ENCODE results near the gene COA7.
"Not testable (repeated sequence)": the region's sequence is repeated elsewhere in the genome, so short reads cannot be mapped to it uniquely, and the experiment has no call there.

Gene COA7

GRCh38 chr1:52726265-52727113, 28.3 kb upstream of the COA7 start, which contains the start of gene ZYG11B:
Gene ZYG11B, plus strand, starts transcription at chr1:52726453. Its CDS starts 201 bp downstream, at chr1:52726654.
- Histone ChIP-seq H3K9me3 (ENCODE audit: control insufficient read depth, low read length) (no peaks in the 10 kb centered on the region), H3K4me1 (ENCODE audit: control insufficient read depth, insufficient read depth, low read length) (no peaks in the 10 kb centered on the region), H3K9ac (ENCODE audit: low read length) (peak within 1 kb of the TSS; percentile 98), H3K36me3 (ENCODE audit: control insufficient read depth, insufficient read depth, low read length) (no peaks in the 10 kb centered on the region), H3K4me3 (ENCODE audit: low read length) (peak within 1 kb of the TSS; percentile 74), H3K27me3 (ENCODE audit: control insufficient read depth, insufficient read depth, low read length) (no peaks in the 10 kb centered on the region)

- H3K9me3 ChIP-seq (ENCODE audit: control insufficient read depth, low read length), result no peaks in the 10 kb centered on the region
- no peaks in the 10 kb centered on the region for H3K27me3 ChIP-seq (ENCODE audit: control insufficient read depth, insufficient read depth, low read length)
- no peaks in the 10 kb centered on the region for H3K36me3 ChIP-seq (ENCODE audit: control insufficient read depth, insufficient read depth, low read length)
- H3K4me1 ChIP-seq (ENCODE audit: control insufficient read depth, insufficient read depth, low read length), result no peaks in the 10 kb centered on the region
- peak overlapping the region; percentile 43 for H3K9ac ChIP-seq (ENCODE audit: low read length)
- peak overlapping the region; percentile 36 for H3K4me3 ChIP-seq (ENCODE audit: low read length)
Measured at GRCh38 chr1:52725903-52726264, 27.7 kb upstream of the COA7 start.

GRCh38 chr1:52723260-52723659, 25.1 kb upstream of the COA7 start:
- Histone ChIP-seq H3K4me1 (ENCODE audit: control insufficient read depth, insufficient read depth, low read length) (no peaks in the 10 kb centered on the region), H3K27me3 (ENCODE audit: control insufficient read depth, insufficient read depth, low read length) (no peaks in the 10 kb centered on the region), H3K9me3 (ENCODE audit: control insufficient read depth, low read length) (no peaks in the 10 kb centered on the region), H3K36me3 (ENCODE audit: control insufficient read depth, insufficient read depth, low read length) (no peaks in the 10 kb centered on the region), H3K4me3 (ENCODE audit: low read length) (no peak overlapping the region), H3K9ac (ENCODE audit: low read length) (no peak overlapping the region)

- not testable (repeated sequence) for H3K4me3 ChIP-seq (ENCODE audit: low read length); H3K9me3 ChIP-seq (ENCODE audit: control insufficient read depth, low read length); H3K9ac ChIP-seq (ENCODE audit: low read length); H3K4me1 ChIP-seq (ENCODE audit: control insufficient read depth, insufficient read depth, low read length); H3K27me3 ChIP-seq (ENCODE audit: control insufficient read depth, insufficient read depth, low read length); H3K36me3 ChIP-seq (ENCODE audit: control insufficient read depth, insufficient read depth, low read length)
Measured at GRCh38 chr1:52715296-52715695, 17.1 kb upstream of the COA7 start.

- no peaks in the 10 kb centered on the region for H3K36me3 ChIP-seq (ENCODE audit: control insufficient read depth, insufficient read depth, low read length)
- no peak overlapping the region for H3K4me3 ChIP-seq (ENCODE audit: low read length)
- no peak overlapping the region for H3K9ac ChIP-seq (ENCODE audit: low read length)
- no peaks in the 10 kb centered on the region for H3K4me1 ChIP-seq (ENCODE audit: control insufficient read depth, insufficient read depth, low read length)
- no peaks in the 10 kb centered on the region for H3K27me3 ChIP-seq (ENCODE audit: control insufficient read depth, insufficient read depth, low read length)
- no peaks in the 10 kb centered on the region for H3K9me3 ChIP-seq (ENCODE audit: control insufficient read depth, low read length)
Measured at GRCh38 chr1:52713590-52713989, 15.4 kb upstream of the COA7 start.

- Histone ChIP-seq H3K9me3 (ENCODE audit: control insufficient read depth, low read length) (no peaks in the 10 kb centered on the region), H3K4me1 (ENCODE audit: control insufficient read depth, insufficient read depth, low read length) (peaks cover 8% of the 10 kb centered on the region), H3K9ac (ENCODE audit: low read length) (no peak overlapping the region), H3K27me3 (ENCODE audit: control insufficient read depth, insufficient read depth, low read length) (no peaks in the 10 kb centered on the region), H3K4me3 (ENCODE audit: low read length) (no peak overlapping the region), H3K36me3 (ENCODE audit: control insufficient read depth, insufficient read depth, low read length) (no peaks in the 10 kb centered on the region)
Measured at GRCh38 chr1:52709016-52709415, 10.9 kb upstream of the COA7 start.

- H3K27me3 ChIP-seq (ENCODE audit: control insufficient read depth, insufficient read depth, low read length), result no peaks in the 10 kb centered on the region
- no peak overlapping the region for H3K9ac ChIP-seq (ENCODE audit: low read length)
- no peaks in the 10 kb centered on the region for H3K36me3 ChIP-seq (ENCODE audit: control insufficient read depth, insufficient read depth, low read length)
- no peaks in the 10 kb centered on the region for H3K9me3 ChIP-seq (ENCODE audit: control insufficient read depth, low read length)
- H3K4me3 ChIP-seq (ENCODE audit: low read length), result no peak overlapping the region
- peaks cover 13% of the 10 kb centered on the region for H3K4me1 ChIP-seq (ENCODE audit: control insufficient read depth, insufficient read depth, low read length)
Measured at GRCh38 chr1:52707927-52708655, 9.9 kb upstream of the COA7 start.

- Histone ChIP-seq H3K4me1 (ENCODE audit: control insufficient read depth, insufficient read depth, low read length) (peaks cover 13% of the 10 kb centered on the region), H3K9me3 (ENCODE audit: control insufficient read depth, low read length) (no peaks in the 10 kb centered on the region), H3K27me3 (ENCODE audit: control insufficient read depth, insufficient read depth, low read length) (no peaks in the 10 kb centered on the region), H3K4me3 (ENCODE audit: low read length) (no peak overlapping the region), H3K9ac (ENCODE audit: low read length) (no peak overlapping the region), H3K36me3 (ENCODE audit: control insufficient read depth, insufficient read depth, low read length) (no peaks in the 10 kb centered on the region)
Measured at GRCh38 chr1:52706941-52707926, 9.1 kb upstream of the COA7 start.

- no peak overlapping the region for H3K9ac ChIP-seq (ENCODE audit: low read length)
- H3K4me3 ChIP-seq (ENCODE audit: low read length), result no peak overlapping the region
- H3K9me3 ChIP-seq (ENCODE audit: control insufficient read depth, low read length), result no peaks in the 10 kb centered on the region
- H3K27me3 ChIP-seq (ENCODE audit: control insufficient read depth, insufficient read depth, low read length), result no peaks in the 10 kb centered on the region
- H3K36me3 ChIP-seq (ENCODE audit: control insufficient read depth, insufficient read depth, low read length), result no peaks in the 10 kb centered on the region
- peaks cover 13% of the 10 kb centered on the region for H3K4me1 ChIP-seq (ENCODE audit: control insufficient read depth, insufficient read depth, low read length)
Measured at GRCh38 chr1:52706136-52706670, 8.1 kb upstream of the COA7 start.

- peak overlapping the region; percentile 86 for H3K9ac ChIP-seq (ENCODE audit: low read length)
- no peaks in the 10 kb centered on the region for H3K36me3 ChIP-seq (ENCODE audit: control insufficient read depth, insufficient read depth, low read length)
- peak overlapping the region; percentile 66 for H3K4me3 ChIP-seq (ENCODE audit: low read length)
- no peaks in the 10 kb centered on the region for H3K27me3 ChIP-seq (ENCODE audit: control insufficient read depth, insufficient read depth, low read length)
- no peaks in the 10 kb centered on the region for H3K9me3 ChIP-seq (ENCODE audit: control insufficient read depth, low read length)
- H3K4me1 ChIP-seq (ENCODE audit: control insufficient read depth, insufficient read depth, low read length), result peaks cover 18% of the 10 kb centered on the region
Measured at GRCh38 chr1:52702886-52703787, 5.0 kb upstream of the COA7 start.

- no peak overlapping the region for H3K4me3 ChIP-seq (ENCODE audit: low read length)
- no peak overlapping the region for H3K9ac ChIP-seq (ENCODE audit: low read length)
- no peaks in the 10 kb centered on the region for H3K9me3 ChIP-seq (ENCODE audit: control insufficient read depth, low read length)
- H3K27me3 ChIP-seq (ENCODE audit: control insufficient read depth, insufficient read depth, low read length), result no peaks in the 10 kb centered on the region
- H3K4me1 ChIP-seq (ENCODE audit: control insufficient read depth, insufficient read depth, low read length), result peaks cover 9% of the 10 kb centered on the region
- no peaks in the 10 kb centered on the region for H3K36me3 ChIP-seq (ENCODE audit: control insufficient read depth, insufficient read depth, low read length)
Measured at GRCh38 chr1:52695627-52696026, 2.5 kb downstream of the COA7 start.
